GM18498 (cell line): Measurements from ENCODE around the gene GLRX.
"Not testable (repeated sequence)": the region's sequence is repeated elsewhere in the genome, so short reads cannot be mapped to it uniquely, and the experiment has no call there.

Experiments used
- ATAC-seq: cut with Tn5 transposase; IDR thresholded peaks from one replicate; pipeline ENCODE4 v1.9.1; 2021; ENCODE audit warnings: mild to moderate bottlenecking, moderate library complexity; ENCODE audit not compliant: unreplicated experiment

Gene GLRX

GRCh38 chr5:95830226-95830625 lies 7.7 kb upstream of the GLRX start:
- no peak for ATAC-seq

- ATAC-seq, result no peak
Observed at GRCh38 chr5:95827892-95828246, 5.3 kb upstream of the GLRX start.

GRCh38 chr5:95826949-95827891 lies 4.7 kb upstream of the GLRX start:
- ATAC-seq, result no peak

- ATAC-seq, result no peak
Observed at GRCh38 chr5:95825495-95825894, 3.0 kb upstream of the GLRX start.

GRCh38 chr5:95824747-95825146 lies 2.2 kb upstream of the GLRX start:
- ATAC-seq, result no peak

- peak; percentile 53 for ATAC-seq
Observed at GRCh38 chr5:95823738-95824609, 1.4 kb upstream of the GLRX start.

- ATAC-seq, result peak; percentile 16
Observed at GRCh38 chr5:95823218-95823737, 752 bp upstream of the GLRX start.

- peak; percentile 33 for ATAC-seq
Observed at GRCh38 chr5:95822043-95822541, 434 bp downstream of the GLRX start.

GRCh38 chr5:95821110-95822021 lies 1.2 kb downstream of the GLRX start:
- peak; percentile 14 for ATAC-seq

- ATAC-seq, result no peak
Observed at GRCh38 chr5:95818181-95819147, 4.1 kb downstream of the GLRX start.

- ATAC-seq, result no peak
Observed at GRCh38 chr5:95817430-95817829, 5.1 kb downstream of the GLRX start.

GRCh38 chr5:95816776-95817175 lies 5.8 kb downstream of the GLRX start:
- no peak for ATAC-seq

GRCh38 chr5:95816341-95816740 lies 6.2 kb downstream of the GLRX start:
- no peak for ATAC-seq

GRCh38 chr5:95815155-95815729 lies 7.3 kb downstream of the GLRX start:
- ATAC-seq, result no peak

- ATAC-seq, result not testable (repeated sequence)
Observed at GRCh38 chr5:95813035-95813434, 9.5 kb downstream of the GLRX start.

- no peak for ATAC-seq
Observed at GRCh38 chr5:95812074-95812471, 10.5 kb downstream of the GLRX start.

- not testable (repeated sequence) for ATAC-seq
Observed at GRCh38 chr5:95811461-95812073, 11.0 kb downstream of the GLRX start.

GRCh38 chr5:95811126-95811423 lies 11.5 kb downstream of the GLRX start:
- ATAC-seq, result not testable (repeated sequence)
